ENCODE measurements around the gene GNLY.

Gene GNLY

DNA sequence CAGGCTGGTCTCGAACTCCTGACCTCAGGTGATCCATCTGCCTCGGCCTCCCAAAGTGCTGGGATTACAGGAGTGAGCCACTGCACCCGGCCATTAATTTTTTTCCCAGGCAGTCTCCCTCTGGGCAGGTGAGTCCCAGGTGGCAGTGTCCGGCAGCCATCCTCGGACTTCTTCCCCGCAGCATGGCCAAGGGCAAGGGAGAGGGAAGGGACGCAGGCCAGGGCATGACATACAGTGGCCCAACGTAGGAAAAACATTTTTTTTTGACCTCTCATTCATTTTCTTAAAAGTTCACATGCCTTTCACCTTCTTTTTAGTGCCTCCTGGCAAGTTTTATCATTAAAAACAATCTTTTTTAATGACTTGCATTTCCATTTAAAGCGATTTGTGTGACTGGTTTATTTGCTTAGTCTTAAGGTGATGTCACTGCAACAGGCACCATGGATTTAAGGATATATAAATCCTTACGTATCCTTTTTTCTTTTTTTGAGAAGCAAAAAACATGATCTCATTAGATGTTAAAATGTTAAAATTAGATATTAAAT is 36.6 kb downstream of the GNLY start:
- DNase-seq: no peak

GRCh38 chr2:85731606-85732005 is 37.4 kb downstream of the GNLY start:
- no peak for DNase-seq

- DNase-seq: no peak
These were observed 38.4 kb downstream of the GNLY start for GRCh38 chr2:85732467-85733120.

DNA sequence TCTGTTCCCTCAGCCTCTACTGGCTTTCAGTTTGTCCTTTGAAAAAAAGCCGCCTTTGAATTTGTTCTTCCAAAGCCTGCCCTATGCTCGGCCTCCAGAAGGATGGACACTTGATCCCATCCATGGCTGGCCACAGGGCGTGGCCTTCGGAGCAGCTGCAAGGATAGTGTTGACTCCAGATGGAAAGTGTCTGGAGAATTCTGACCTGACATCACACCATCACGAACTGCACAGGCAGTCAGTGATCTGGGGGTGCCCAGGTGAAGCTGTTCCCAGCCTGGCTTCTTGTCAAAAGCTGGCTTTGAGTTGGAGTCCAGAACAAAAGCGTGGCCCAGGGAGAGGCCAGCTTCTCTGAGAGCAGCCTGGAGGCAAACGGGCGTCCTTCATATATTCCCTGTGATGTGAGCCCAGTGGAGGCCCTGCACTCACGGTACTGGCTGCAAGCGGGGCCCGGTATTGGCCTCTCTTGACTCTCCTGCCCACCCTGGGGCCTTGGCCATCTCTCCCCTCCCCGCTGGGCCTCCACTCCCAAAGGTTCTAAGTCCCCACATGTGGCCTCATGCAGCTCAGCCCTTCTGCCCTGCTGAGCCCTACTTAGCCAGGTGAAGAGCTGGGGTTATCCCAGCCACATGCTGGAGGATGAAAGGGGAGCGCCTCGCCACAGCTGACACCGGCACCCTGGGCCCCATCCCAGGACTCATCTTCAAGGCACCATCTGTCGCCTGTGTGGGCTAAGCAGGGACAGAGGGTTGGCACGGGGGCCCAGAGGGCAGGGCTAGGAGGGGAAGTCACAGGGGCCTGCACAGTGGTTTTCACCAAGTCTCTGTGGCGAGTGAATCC is 39.2 kb downstream of the GNLY start:
- DNase-seq: no peak

- DNase-seq: no peak
These were observed 39.9 kb downstream of the GNLY start for GRCh38 chr2:85734015-85734414.

GRCh38 chr2:85734942-85735608 is 40.9 kb downstream of the GNLY start:
- DNase-seq: no peak

GRCh38 chr2:85735691-85736090 is 41.5 kb downstream of the GNLY start:
- no peak for DNase-seq

DNA sequence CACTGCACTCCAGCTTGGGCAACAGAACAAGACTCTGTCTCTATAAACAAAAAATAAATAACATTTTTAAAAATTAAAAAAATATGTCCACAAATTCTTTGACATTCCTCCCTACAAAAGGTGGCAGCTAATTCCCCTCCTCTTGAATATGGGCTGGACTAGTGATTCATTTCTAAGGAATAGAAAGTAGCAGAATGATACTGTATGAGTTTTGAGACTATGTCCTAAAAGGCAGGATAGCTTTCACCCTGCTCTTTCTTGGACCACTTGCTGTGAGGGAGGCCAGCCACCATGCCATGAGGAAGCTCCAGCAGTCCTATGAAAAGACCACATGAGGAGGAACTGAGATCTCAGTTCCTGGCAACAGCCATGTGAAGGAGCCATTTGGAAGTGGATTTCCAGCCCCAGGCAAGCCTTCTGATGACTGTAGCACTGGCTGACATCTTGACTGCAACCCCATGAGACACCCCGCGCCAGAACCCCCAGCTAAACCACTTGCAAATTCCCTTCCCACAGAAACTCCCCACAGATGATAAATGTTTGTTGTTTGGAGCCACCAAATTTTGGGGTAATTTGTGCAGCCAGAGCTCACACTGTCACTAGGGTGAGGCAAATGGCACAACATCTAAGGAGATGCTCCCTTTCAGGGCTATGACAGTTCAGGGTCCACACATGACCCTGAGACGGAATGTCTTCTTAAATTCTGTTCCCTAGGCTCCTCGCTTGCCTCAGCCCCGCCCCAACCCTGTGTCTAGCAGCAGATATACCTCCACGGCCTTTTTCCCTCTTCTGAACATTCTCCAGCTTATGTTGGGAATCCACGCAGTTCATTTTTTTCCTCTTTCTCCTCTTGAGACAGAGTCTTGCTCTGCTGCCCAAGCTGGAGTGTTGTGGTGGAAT is 42.5 kb downstream of the GNLY start:
- no peak for DNase-seq

DNA sequence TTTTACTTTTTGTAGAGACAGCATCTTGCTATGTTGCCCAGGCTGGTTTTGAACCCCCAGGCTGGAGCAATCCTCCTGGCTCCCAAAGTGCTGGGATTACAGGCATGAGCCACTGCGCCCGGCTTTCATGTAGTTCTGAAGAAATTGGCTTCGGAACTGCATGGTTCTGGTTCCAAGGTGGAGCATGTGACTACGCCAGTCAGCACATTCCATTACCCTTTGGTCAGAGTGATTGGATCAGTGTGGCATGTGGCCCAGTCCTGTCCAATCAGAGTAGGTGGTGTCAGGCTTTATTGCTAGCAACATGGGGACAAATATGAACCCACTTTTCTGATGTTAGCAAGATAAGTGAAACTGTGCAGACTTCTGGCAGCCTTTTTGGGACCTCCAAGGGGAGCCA is 43.3 kb downstream of the GNLY start:
- DNase-seq: no peak

DNA sequence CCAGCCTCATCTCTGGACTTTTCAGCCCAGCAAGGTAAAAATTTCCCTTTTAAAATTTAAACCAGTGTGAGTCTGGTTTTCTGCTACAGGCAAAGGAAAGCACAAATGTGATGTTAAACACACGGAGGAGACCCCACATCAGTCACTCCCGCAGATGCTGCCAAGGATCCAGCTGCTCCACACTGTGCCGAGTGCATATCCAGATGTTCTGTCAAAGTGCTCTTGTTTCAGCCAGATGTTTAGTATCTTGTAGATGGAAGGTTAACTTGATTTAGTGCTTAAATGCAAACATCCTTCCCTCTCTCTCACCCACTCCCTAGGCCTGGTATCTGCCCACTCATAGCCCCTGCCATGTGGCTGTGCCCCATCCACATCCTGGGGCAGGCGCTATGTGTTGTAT is 43.8 kb downstream of the GNLY start:
- DNase-seq: no peak

- DNase-seq: no peak
These were observed 46.0 kb downstream of the GNLY start for GRCh38 chr2:85740193-85740592.

DNA sequence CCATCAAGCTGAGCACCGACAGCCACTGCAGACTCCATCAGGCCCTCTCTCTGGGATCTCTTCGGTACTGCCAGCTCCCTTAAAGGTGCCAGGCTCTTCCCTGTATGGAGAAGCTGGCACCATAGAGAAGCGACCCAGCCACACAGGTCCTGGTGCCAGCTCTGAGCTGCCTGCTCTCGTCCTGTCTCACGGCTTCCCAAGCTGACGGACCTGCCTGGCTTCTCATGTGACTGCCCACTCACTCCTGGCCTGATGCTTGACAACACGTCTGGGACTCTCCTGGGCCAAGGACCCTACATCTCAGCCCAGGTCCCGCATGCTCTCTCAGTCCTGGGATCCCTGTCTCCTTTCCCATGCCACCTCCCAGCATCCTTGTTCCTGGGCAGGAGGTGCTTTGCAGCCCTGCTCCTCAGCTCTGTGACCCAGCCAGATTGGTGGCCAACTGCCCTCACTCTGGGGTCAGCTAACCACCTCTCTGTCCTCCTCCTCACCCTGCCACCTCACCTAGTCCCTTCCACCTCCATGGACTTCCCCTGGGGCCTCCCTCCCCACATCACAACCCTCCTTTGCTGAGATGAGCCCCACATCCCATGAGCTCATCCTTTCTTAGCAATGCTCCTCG is 47.2 kb downstream of the GNLY start:
- no peak for DNase-seq

- no peak for DNase-seq
These were observed 47.8 kb downstream of the GNLY start for GRCh38 chr2:85741833-85742455.

DNA sequence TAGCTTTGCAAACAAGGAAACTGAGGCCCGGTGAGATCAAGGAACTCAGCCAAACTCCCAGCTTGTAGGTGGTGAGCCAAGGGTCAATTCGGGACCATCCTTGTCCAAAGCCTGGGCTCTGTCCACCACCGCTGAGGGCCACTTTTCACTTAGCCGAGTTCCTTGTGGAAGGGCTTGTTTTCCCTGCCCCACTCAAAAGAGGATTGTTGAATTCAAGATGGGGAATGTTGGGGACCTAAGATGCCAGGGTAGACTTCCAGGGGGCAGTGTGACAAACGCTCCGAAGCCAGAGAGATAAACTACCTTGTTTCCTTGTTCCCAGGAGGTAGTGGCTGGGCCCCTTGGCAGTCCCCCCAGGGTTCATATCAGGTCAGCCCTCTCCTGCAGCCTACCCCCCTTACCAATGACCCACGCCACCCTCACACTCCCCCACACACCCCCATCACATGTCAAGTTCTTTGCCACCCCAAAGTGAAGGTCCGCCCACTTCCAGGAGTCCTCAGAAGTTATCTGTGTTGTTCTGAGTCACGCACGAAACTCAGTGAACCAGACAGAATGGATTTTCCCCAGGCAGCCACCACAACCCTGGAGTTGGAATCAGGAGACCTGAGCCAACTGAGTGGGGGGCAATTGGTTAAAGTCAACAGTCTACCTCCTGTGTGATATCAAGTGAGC is 49.3 kb downstream of the GNLY start:
- no peak for DNase-seq

- no peak for DNase-seq
These were observed 49.9 kb downstream of the GNLY start for GRCh38 chr2:85744055-85744454.

GRCh38 chr2:85744741-85745601 is 50.8 kb downstream of the GNLY start:
- no peak for DNase-seq

- no peak for DNase-seq
These were observed 51.5 kb downstream of the GNLY start for GRCh38 chr2:85745619-85746018.

GRCh38 chr2:85746321-85747004 is 52.3 kb downstream of the GNLY start:
- no peak for DNase-seq

DNA sequence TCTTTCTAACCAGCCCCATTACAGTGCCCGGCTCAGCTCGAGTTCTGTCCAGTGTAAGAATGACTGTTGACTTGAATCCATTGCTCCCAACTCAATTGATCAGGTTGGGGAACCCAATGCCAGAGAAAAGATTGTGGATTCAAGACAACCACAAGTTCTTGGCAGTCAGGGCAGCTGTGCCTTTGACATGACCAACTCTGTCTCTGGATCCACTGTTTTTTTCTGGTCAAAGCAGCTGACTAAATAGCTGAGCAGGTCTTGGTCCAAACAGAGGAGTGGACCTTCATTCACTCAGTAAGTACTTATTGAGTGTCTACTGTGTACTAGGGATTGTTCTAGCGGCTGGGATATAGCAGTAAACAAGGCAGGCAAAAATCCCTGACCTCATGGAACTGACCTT is 53.3 kb downstream of the GNLY start:
- no peak for DNase-seq
